NOMO-1 (cell line): ENCODE measurements around the gene FGF19.
A peak's percentile ranks its signal among the peaks of the same experiment; 100 is the strongest.
"Not testable (repeated sequence)": the region's sequence is repeated elsewhere in the genome, so short reads cannot be mapped to it uniquely, and the experiment has no call there.

ENCODE experiments used
- DNase-seq, 2 experiments: peaks; one replicate each; lab custom pipeline; 2025; ENCODE audit not compliant: unreplicated experiment in 2 of 2; lab: John Stamatoyannopoulos, UW

The FGF19 gene

GRCh38 chr11:69697469-69697843, 6.4 kb downstream of the FGF19 start:
- DNase-seq = no peak

- no peak for DNase-seq
These were observed 6.9 kb downstream of the FGF19 start for GRCh38 chr11:69696749-69697468.

- not testable (repeated sequence) for DNase-seq
These were observed 7.8 kb downstream of the FGF19 start for GRCh38 chr11:69695995-69696394.

- no peak for DNase-seq
These were observed 8.2 kb downstream of the FGF19 start for GRCh38 chr11:69695581-69695980.

- DNase-seq = no peak
These were observed 9.0 kb downstream of the FGF19 start for GRCh38 chr11:69694781-69695180.

GRCh38 chr11:69692422-69692821, 11.4 kb downstream of the FGF19 start:
- no peak for DNase-seq

GRCh38 chr11:69691463-69691862, 12.4 kb downstream of the FGF19 start:
- no peak for DNase-seq

- no peak for DNase-seq
These were observed 14.1 kb downstream of the FGF19 start for GRCh38 chr11:69689484-69690319.

- DNase-seq = not testable (repeated sequence)
These were observed 15.7 kb downstream of the FGF19 start for GRCh38 chr11:69687969-69688771.

GRCh38 chr11:69686856-69687255, 17.0 kb downstream of the FGF19 start:
- DNase-seq = no peak

GRCh38 chr11:69686452-69686851, 17.4 kb downstream of the FGF19 start:
- DNase-seq = no peak

- DNase-seq = no peak
These were observed 18.5 kb downstream of the FGF19 start for GRCh38 chr11:69685348-69685747.

- no peak for DNase-seq
These were observed 19.2 kb downstream of the FGF19 start for GRCh38 chr11:69684651-69685050.

GRCh38 chr11:69683764-69684333, 20.0 kb downstream of the FGF19 start:
- no peak for DNase-seq

GRCh38 chr11:69682681-69683326, 21.0 kb downstream of the FGF19 start:
- DNase-seq = no peak

- DNase-seq = peak in 1 of 2 experiments; percentile 2
These were observed 21.6 kb downstream of the FGF19 start for GRCh38 chr11:69682221-69682620.

- no peak for DNase-seq
These were observed 23.1 kb downstream of the FGF19 start for GRCh38 chr11:69680688-69681087.

- no peak for DNase-seq
These were observed 26.1 kb downstream of the FGF19 start for GRCh38 chr11:69677749-69678148.

- DNase-seq = peak; percentile 93 to 96
These were observed 28.7 kb downstream of the FGF19 start, which contains the start of gene LTO1 for GRCh38 chr11:69674886-69675714. Gene LTO1, minus strand, starts transcription at chr11:69675353. Its CDS starts 114 bp downstream, at chr11:69675239.
